Glutamatergic neuron (in vitro differentiated cells): ENCODE results near the gene EIF4EBP2. TPM values are rescaled to one million over a fixed set of nuclear protein-coding genes. Genes with fewer than 3 reads are reported as not detected.

Source experiments
- DNase-seq: peaks from one replicate; pipeline ENCODE4 v3.0.0; 2022
- H3K27ac Mint-ChIP-seq: one replicate; pipeline ENCODE4 v1.8.0; 2020; ENCODE audit warnings: mild to moderate bottlenecking, mixed read lengths, inconsistent platforms; ENCODE audit not compliant: unreplicated experiment
- H3K27me3 Mint-ChIP-seq: one replicate; pipeline ENCODE4 v1.8.0; 2020; ENCODE audit warnings: mild to moderate bottlenecking, moderate library complexity, mixed read lengths, inconsistent platforms; ENCODE audit not compliant: unreplicated experiment
- H3K36me3 Mint-ChIP-seq: one replicate; pipeline ENCODE4 v1.8.0; 2020; ENCODE audit warnings: mild to moderate bottlenecking, mixed read lengths, inconsistent platforms; ENCODE audit not compliant: unreplicated experiment
- H3K4me1 Mint-ChIP-seq: one replicate; pipeline ENCODE4 v1.8.0; 2020; ENCODE audit warnings: mild to moderate bottlenecking, low read depth, mixed read lengths, inconsistent platforms; ENCODE audit not compliant: unreplicated experiment
- H3K4me3 Mint-ChIP-seq: one replicate; pipeline ENCODE4 v1.8.0; 2020; ENCODE audit warnings: mild to moderate bottlenecking, mixed read lengths, inconsistent platforms; ENCODE audit not compliant: unreplicated experiment
- H3K9me3 Mint-ChIP-seq: one replicate; pipeline ENCODE4 v1.8.0; 2020; ENCODE audit warnings: mild to moderate bottlenecking, moderate library complexity, mixed read lengths, inconsistent platforms; ENCODE audit not compliant: unreplicated experiment
- CTCF ChIP-seq: fragments of 200-600 bp; sonication (generic); IDR thresholded peaks from one replicate; pipeline ENCODE4 v1.5.0; 2021; ENCODE audit not compliant: partially characterized antibody, unreplicated experiment
- total RNA-seq: library from RNA; stranded (reverse); fragmentation: NEBNext Ultra II Directional; extraction: Animal tissue kit (Norgen Biotek cat#: 25700); gene quantifications from one replicate; pipeline ENCODE4 v1.2.1, GENCODE V29; 2021; ENCODE audit not compliant: unreplicated experiment

The EIF4EBP2 gene
- total RNA-seq, 1 donor from 2014 or later = 130 TPM

DNA sequence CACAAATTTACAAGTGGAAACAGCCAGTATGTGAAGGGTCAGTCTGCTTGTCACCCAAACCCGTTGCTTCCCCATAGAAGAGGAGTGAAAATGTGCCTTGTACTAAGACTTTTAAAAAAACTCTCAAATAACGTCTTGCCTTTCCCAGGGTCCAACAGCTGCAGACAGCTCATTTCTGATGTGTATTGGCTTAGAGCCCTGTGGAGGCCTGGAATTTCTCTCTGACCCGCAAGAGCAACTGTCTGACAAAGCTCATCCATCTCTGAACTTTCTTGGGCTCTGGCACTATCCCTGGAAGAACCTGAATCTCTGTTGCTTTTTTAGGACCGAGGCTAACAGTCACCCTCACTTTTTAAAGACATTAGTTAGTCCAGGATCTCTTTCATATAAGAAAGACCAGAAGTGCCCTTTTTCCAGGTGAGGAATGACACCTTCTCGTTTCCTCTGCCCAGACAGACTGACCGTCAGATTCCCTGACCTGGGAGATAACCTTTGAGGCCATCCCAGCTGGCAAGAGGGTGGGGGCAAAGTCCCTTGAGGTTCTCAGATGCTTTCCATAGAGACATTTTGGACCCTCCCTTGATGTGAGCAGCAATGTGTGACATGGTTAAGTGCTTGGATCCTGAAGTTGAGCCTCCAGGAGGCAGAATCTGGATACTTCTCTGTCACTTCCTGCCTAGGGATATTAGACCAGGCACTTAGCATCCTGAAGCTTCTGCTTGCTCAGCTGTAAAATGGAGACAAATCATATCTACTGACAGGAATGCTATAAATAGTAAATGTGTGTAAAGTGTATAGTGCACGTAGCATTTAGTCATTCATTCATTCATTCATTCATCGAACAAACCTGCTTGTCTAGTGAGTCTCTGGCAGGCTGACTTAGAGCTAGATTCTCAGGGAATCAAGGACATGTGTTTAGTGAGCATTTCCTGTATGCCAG lies 42.0 kb downstream of the EIF4EBP2 start:
- DNase-seq = no peak

DNA sequence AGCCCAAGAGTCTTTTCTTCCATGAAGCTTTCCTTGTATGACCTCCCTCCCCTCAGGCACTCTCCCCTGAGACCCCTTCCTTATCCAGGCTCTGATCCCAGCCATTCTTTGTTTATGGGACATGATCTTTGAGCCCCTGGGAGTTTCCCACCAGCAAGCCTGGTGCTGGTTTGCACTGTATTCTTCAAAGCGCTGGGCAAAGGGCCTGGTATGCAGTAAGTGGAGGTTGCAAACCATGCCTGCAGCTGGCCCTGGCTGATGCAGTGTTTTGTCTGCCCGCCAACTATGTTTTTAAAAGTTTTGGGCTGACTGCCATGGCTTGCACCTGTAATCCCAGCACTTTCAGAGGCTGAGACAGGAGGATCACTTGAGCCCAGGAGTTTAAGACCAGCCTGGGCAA lies 44.3 kb downstream of the EIF4EBP2 start:
- Mint-ChIP-seq H3K27me3 (peaks cover 6% of the 10 kb centered on the region), H3K4me1 (peaks cover 3% of the 10 kb centered on the region), H3K9me3 (peaks cover 1% of the 10 kb centered on the region), H3K27ac (no peak overlapping the region), H3K36me3 (no peaks in the 10 kb centered on the region), H3K4me3 (no peak overlapping the region)
- DNase-seq = no peak
- TF ChIP-seq CTCF = no peak

More for the DNA sequence above, 42.0 kb downstream of the EIF4EBP2 start:
- H3K9me3 Mint-ChIP-seq = peaks cover 3% of the 10 kb centered on the region
- TF ChIP-seq CTCF = no peak
- H3K4me3 Mint-ChIP-seq = no peak overlapping the region
- peaks cover 11% of the 10 kb centered on the region for H3K27me3 Mint-ChIP-seq
- H3K4me1 Mint-ChIP-seq = peaks cover 3% of the 10 kb centered on the region
- H3K36me3 Mint-ChIP-seq = no peaks in the 10 kb centered on the region
- no peak overlapping the region for H3K27ac Mint-ChIP-seq

DNA sequence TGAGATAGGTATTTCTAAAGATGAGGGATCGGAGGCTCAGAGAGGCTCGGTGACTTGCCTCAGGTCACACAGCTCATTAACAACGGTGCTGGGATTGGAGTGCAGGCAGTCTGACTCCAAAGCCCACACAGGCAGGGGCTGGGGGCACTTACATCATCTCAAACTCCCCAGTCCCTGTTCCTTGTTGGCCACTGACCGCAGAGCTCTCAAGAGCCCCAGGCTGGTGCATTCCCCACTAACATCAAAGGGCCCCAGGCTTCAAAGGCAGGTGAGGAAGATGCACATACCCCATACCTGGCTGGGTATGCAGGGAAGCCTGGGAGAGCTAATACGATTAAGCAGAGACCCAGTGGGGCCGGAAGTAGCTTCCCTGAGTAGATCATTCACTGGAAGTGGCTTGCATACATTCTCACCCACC lies 51.3 kb downstream of the EIF4EBP2 start:
- H3K27ac Mint-ChIP-seq = no peak overlapping the region
- H3K36me3 Mint-ChIP-seq = no peaks in the 10 kb centered on the region
- H3K27me3 Mint-ChIP-seq = peaks cover 12% of the 10 kb centered on the region
- H3K4me1 Mint-ChIP-seq = peaks cover 2% of the 10 kb centered on the region
- H3K4me3 Mint-ChIP-seq = no peak overlapping the region
- no peak for DNase-seq
- TF ChIP-seq CTCF = no peak
- H3K9me3 Mint-ChIP-seq = peaks cover 9% of the 10 kb centered on the region

DNA sequence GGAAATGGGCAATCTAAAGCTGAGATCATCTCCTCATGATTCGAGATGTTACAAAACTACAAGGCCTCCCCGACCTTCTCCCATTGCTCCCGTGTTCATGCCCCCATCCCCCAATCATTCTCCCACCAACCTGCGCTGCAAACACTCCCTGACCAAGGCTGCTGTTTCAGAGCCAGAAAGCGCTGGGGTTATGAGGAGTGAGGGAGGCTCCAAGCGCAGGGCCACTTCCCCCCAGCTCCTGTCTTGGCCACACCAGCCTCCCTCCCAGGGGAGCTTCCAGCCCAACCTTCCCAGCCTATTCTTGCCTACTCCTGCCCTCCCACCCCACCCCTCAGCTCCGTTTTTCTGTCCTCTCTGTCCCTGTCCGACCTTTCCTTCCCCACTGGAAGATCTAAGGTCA lies 52.2 kb downstream of the EIF4EBP2 start:
- no peak for DNase-seq
- Mint-ChIP-seq H3K9me3 (peaks cover 9% of the 10 kb centered on the region), H3K27me3 (peaks cover 10% of the 10 kb centered on the region), H3K36me3 (no peaks in the 10 kb centered on the region), H3K4me3 (no peak overlapping the region), H3K4me1 (peaks cover 2% of the 10 kb centered on the region), H3K27ac (no peak overlapping the region)
- no peak for TF ChIP-seq CTCF

DNA sequence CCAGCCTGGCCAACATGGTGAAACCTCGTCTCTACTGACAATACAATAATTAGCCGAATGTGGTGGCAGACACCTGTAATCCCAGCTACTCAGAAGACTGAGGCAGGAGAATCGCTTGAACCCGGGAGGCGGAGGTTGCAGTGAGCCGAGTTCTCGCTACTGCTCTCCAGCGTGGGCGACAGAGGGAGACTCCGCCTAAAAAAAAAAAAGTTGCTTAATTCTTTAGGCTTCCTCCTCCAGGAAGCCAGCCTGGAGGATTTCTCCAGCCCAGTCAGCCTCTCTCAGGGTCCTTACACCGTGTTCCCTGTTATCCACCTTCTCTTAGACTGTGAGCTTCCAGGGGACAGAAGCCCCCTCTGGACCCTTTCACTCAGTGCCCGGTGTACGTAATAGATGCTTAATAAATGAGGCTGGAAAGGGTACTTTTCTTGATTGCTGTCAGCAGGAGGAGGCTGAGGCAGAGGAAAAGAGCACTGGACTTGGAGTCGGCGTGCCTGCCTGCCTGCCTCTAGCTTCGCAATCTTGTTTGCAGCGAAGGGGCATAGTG lies 53.9 kb downstream of the EIF4EBP2 start:
- DNase-seq = no peak
- Mint-ChIP-seq H3K36me3 (no peaks in the 10 kb centered on the region), H3K4me3 (no peak overlapping the region), H3K27me3 (peaks cover 10% of the 10 kb centered on the region), H3K9me3 (peaks cover 7% of the 10 kb centered on the region), H3K4me1 (peaks cover 2% of the 10 kb centered on the region), H3K27ac (no peak overlapping the region)
- TF ChIP-seq CTCF = no peak
